ENCODE results near the gene DAZAP2. TPM values are rescaled to one million over a fixed set of nuclear protein-coding genes. Genes with fewer than 3 reads are reported as not detected.
A peak's percentile ranks its signal among the peaks of the same experiment; 100 is the strongest.

DAZAP2 gene
- total and polyA plus RNA-seq, 9 of the 15 experiments (the other 6 are each of a cell fraction or from before 2014, with no cell fraction given) = 116 to 668 (median 227) TPM

- no peak for TF ChIP-seq CLOCK (CRISPR knock-in tag; IDR thresholded peaks at IDR 0.05; ENCODE audit: borderline replicate concordance)
- no peak for TF ChIP-seq HMGN3 (IDR thresholded peaks at IDR 0.05; ENCODE audit: borderline replicate concordance, extremely low read depth, insufficient read length, low read depth, low read length)
- TF ChIP-seq JUND (IDR thresholded peaks at IDR 0.05; ENCODE audit: borderline replicate concordance, low read depth, low read length) = no peak
- TF ChIP-seq JUND (tag; IDR thresholded peaks at IDR 0.05; ENCODE audit: borderline replicate concordance, low read depth, low read length) = no peak
These were observed 4.2 kb downstream of the DAZAP2 start (continued) for GRCh38 chr12:51242876-51243275.

GRCh38 chr12:51244269-51244668, 5.6 kb downstream of the DAZAP2 start:
- H3K27me3 ChIP-seq (ENCODE audit: control insufficient read depth in 2 of 2, insufficient read depth in 2 of 2, low read length in 2 of 2) = no peaks in the 10 kb centered on the region
- H3K9me3 ChIP-seq (replicated peaks; ENCODE audit: control insufficient read depth, insufficient read depth, low read depth, low read length) = no peaks in the 10 kb centered on the region
- no peaks in the 10 kb centered on the region for H3K9me1 ChIP-seq (ENCODE audit: control insufficient read depth, insufficient read depth, low read length)
- H3K4me2 ChIP-seq (ENCODE audit: insufficient read depth, low read length) = no peak overlapping the region
- 80% methylated on average over 4 of the region's 4 CpGs for WGBS (ENCODE audit: insufficient coverage, low coverage, missing lambda C conversion rate)
- no peaks in the 10 kb centered on the region; the same call in 1 of the 2 replicates for H4K20me1 ChIP-seq (replicated peaks; ENCODE audit: control insufficient read depth, insufficient read depth, low read length)
- ATAC-seq = no peak
- peaks cover 0 to 36% of the 10 kb centered on the region in 2 experiments; a peak in 4 of 5 replicates for H3K4me1 ChIP-seq (replicated peaks in 1 of 2; ENCODE audit: control insufficient read depth in 2 of 2, insufficient read depth in 2 of 2, low read length in 2 of 2)
- H2AFZ ChIP-seq (ENCODE audit: low read depth, low read length) = no peak overlapping the region
- H3K79me2 ChIP-seq (ENCODE audit: control insufficient read depth, insufficient read depth, low read length) = peaks cover 27% of the 10 kb centered on the region
- peaks cover 66% of the 10 kb centered on the region for H3K36me3 ChIP-seq (ENCODE audit: control insufficient read depth, insufficient read depth, low read length)
- H3K27ac ChIP-seq (ENCODE audit: extremely low read depth, low read depth, low read length) = no peak overlapping the region
- POLR2A ChIA-PET = interaction anchor here (0.7 to 0.9 kb wide), 3 partner anchors 8 to 40 kb away, joined by 3 to 5 read pairs (median 3); no protein-coding TSS in a partner anchor
- FAIRE-seq = peak; percentile 6
- H3K4me3 ChIP-seq = no peak overlapping the region
- BruUV-seq (replicated peaks) = no TSS peak
- CTCF ChIA-PET (ENCODE audit: low intra/inter-chr PET ratio) = no interaction called here
- H3K9ac ChIP-seq (ENCODE audit: insufficient read depth in 1 of 2, low read depth in 2 of 2, low read length in 2 of 2) = no peak overlapping the region
- in situ Hi-C loops (cut with MboI) = no loop called here
- TF ChIP-seq NFYB (IDR thresholded peaks at IDR 0.05; ENCODE audit: extremely low read depth, insufficient read length) = no peak
- peak; percentile 37; the same call in 1 of the 2 replicates for TF ChIP-seq FOSL1 (tag; conservative IDR thresholded peaks at IDR 0.05)
- TF ChIP-seq POLR2A (conservative IDR thresholded peaks at IDR 0.05) = peak; percentile 51
- TF ChIP-seq POLR2AphosphoS5 (IDR thresholded peaks at IDR 0.05; ENCODE audit: control insufficient read depth, insufficient read depth, low read depth, low read length) = peak; percentile 49; the same call in 1 of the 2 replicates
- 0 out of 2 replicates have a peak, but pooled peaks have one; percentile 19 for TF ChIP-seq SUPT5H (IDR thresholded peaks at IDR 0.05)
- no peak for TF ChIP-seq HMGN3 (IDR thresholded peaks at IDR 0.05; ENCODE audit: borderline replicate concordance, extremely low read depth, insufficient read length, low read depth, low read length)
- peak; percentile 56 for TF ChIP-seq POLR2B (IDR thresholded peaks at IDR 0.05; ENCODE audit: low read depth, partially characterized antibody)
- intact Hi-C loops (cut with micrococcal nuclease) = no loop called here
- DNase-seq (ENCODE audit: extremely low read depth in 1 of 4, low spot score in 3 of 4) = no peak

Measured in K562 (cell line).